C4-2B (cell line): Measurements from ENCODE around the gene LPP.

Experiments used
- H3K27ac ChIP-seq: fragments of 450-650 bp; 2 replicates; pipeline ENCODE4 v1.5.1; 2017
- CTCF ChIP-seq: fragments of 450-650 bp; conservative IDR thresholded peaks from 2 replicates; pipeline ENCODE4 v1.5.1; 2017; ENCODE audit warnings: mild to moderate bottlenecking
- ZFX ChIP-seq: fragments of 450-650 bp; IDR thresholded peaks from 2 replicates; pipeline ENCODE4 v1.6.1; 2017

LPP gene

DNA sequence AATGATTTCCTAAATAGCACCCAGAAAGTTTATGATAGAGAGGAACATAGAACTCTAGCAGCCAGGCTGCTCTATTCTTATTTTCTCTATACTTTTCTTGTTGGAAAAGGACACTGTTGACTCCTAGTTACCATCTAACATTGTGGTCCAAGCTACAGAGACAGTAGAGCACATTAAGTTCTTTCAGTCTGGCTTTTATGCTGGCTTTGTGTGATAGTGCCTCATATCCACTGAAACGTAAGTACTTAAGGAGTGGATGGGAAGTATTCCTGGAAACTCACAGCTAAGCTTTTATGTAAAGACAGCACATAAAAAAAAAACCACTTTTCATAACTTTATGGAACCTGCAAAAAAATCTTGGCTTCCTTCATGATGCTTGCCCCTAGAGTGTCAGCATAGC lies 537.7 kb downstream of the LPP start:
- H3K27ac ChIP-seq, result peak overlapping the region; percentile 34; the same call in 1 of the 2 replicates
- TF ChIP-seq ZFX (no peak), CTCF (no peak)

DNA sequence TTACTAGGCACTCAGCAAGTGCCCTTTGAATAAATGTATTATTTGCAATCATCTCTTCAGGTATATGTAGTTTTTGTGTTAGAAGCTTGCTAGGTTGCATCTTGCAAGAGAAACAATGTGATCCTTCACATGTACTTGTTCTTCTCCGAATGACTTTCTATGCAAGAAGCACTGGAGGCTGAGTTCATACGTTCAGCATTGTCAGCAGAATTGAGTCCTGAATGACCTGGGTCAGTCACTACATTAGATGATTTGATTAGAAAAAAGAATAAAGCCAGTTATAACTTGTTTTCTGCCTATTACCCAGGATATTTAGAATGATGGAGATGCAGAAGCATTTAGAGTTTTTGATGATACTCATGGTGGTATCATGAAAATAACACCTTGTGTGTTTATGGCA lies 538.7 kb downstream of the LPP start:
- H3K27ac ChIP-seq, result no peak overlapping the region
- TF ChIP-seq ZFX, result no peak
- no peak for TF ChIP-seq CTCF

- H3K27ac ChIP-seq, result no peak overlapping the region
- TF ChIP-seq ZFX, result no peak
- no peak for TF ChIP-seq CTCF
Observed at GRCh38 chr3:188693435-188693834, 539.5 kb downstream of the LPP start.

GRCh38 chr3:188695241-188695640 lies 541.3 kb downstream of the LPP start:
- no peak for TF ChIP-seq CTCF
- TF ChIP-seq ZFX, result no peak
- no peak overlapping the region for H3K27ac ChIP-seq

- no peak overlapping the region for H3K27ac ChIP-seq
Observed at GRCh38 chr3:188697127-188697526, 543.2 kb downstream of the LPP start.

DNA sequence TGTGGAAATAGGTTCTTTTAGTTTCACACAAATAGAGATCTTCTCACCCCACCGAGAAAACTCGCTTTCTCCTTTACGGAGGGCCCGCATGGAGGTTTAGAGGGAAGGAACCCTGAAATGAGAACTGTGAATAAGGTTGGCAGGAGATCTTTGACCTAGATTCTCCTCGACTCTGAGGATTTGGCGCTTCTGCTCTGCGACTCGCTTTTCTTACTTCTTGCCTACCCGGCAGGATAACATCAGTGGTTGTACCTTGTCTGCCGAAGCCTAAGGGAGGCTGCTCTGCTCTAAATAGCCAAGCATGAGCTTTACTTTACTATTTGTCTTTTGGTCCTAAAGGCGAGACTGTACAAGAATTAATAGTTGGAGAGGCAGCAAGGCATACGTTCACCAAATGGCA lies 544.5 kb downstream of the LPP start:
- no peak overlapping the region for H3K27ac ChIP-seq
- no peak for TF ChIP-seq CTCF
- no peak for TF ChIP-seq ZFX

More at GRCh38 chr3:188697127-188697526, 543.2 kb downstream of the LPP start:
- TF ChIP-seq ZFX (no peak), CTCF (no peak)

GRCh38 chr3:188700501-188700900 lies 546.5 kb downstream of the LPP start:
- no peak overlapping the region for H3K27ac ChIP-seq
- TF ChIP-seq ZFX, result no peak
- no peak for TF ChIP-seq CTCF
